GM12801 (cell line): ENCODE results near the gene ASCC2.

Source experiments
- CTCF ChIP-seq: IDR thresholded peaks from one replicate; pipeline ENCODE4 v1.5.1; 2011; ENCODE audit warnings: control low read depth; ENCODE audit not compliant: insufficient read length; ENCODE audit errors: extremely low read depth

The ASCC2 gene

GRCh38 chr22:29815580-29815979, 22.5 kb downstream of the ASCC2 start:
- no peak for TF ChIP-seq CTCF

- TF ChIP-seq CTCF = no peak
These were observed 24.1 kb downstream of the ASCC2 start for GRCh38 chr22:29814003-29814402.

GRCh38 chr22:29813563-29813962, 24.5 kb downstream of the ASCC2 start:
- TF ChIP-seq CTCF = no peak

- no peak for TF ChIP-seq CTCF
These were observed 24.9 kb downstream of the ASCC2 start for GRCh38 chr22:29813126-29813525.

GRCh38 chr22:29811377-29811776, 26.7 kb downstream of the ASCC2 start:
- no peak for TF ChIP-seq CTCF

- no peak for TF ChIP-seq CTCF
These were observed 27.9 kb downstream of the ASCC2 start for GRCh38 chr22:29810216-29810615.

GRCh38 chr22:29806196-29806595, 31.9 kb downstream of the ASCC2 start:
- TF ChIP-seq CTCF = no peak

GRCh38 chr22:29804985-29805384, 33.1 kb downstream of the ASCC2 start:
- TF ChIP-seq CTCF = no peak
